ENCODE results near the gene KAZN. TPM values are rescaled to one million over a fixed set of nuclear protein-coding genes. Genes with fewer than 3 reads are reported as not detected.

KAZN gene
- total and polyA plus RNA-seq, 2 of the 8 experiments (the other 6 are each of a cell fraction or from before 2014, with no cell fraction given) = 3.7 to 11.8 TPM

DNA sequence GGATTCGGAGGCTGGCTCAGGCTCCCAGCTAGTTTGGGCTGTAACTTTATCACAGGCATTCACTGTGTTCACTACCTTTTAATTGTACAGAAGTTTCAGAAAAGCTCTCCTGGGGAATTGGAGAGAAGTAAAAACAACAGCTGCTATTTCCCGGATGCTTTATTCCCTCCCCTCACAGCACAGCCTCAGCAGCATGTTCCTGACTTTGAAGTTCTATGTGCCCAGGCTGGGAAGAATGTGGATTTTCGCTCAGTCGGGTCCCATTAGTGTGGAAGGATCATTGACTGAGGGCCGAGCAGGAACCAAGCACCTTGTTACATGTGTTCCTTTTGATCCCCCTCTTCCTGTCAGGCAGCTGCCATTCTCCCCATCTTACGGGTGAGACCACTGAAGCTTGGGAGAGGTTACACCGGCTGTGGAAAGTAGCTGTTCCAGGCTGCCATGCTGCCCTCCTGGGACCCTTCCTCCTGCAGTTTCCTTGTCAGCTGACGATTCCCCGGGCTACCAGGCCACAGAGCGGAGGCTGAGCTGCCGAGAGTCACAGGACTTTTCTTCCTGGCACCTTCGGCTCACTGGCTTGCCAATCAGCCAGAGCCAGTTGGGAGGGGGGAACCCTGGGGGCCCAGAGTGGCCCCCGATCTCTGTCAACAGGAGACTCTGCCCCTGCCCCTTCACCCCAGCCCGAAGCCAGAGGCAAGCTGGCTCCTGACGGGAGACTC lies 331.9 kb downstream of the KAZN start:
- CTCF ChIA-PET (ENCODE audit: partially characterized antibody) = interaction anchor here (1.6 to 2.1 kb wide), 2 partner anchors 15 to 97 kb away, joined by 6 to 9 read pairs; no protein-coding TSS in a partner anchor
- no peak overlapping the region for H3K14ac ChIP-seq (ENCODE audit: insufficient read length)
- no peak for TF ChIP-seq GTF2F1 (IDR thresholded peaks at IDR 0.05; ENCODE audit: borderline replicate concordance, low read depth, low read length)
- TF ChIP-seq GABPA (IDR thresholded peaks at IDR 0.05; ENCODE audit: borderline replicate concordance, insufficient read depth, low read length) = no peak
- TF ChIP-seq, protein P1, sequence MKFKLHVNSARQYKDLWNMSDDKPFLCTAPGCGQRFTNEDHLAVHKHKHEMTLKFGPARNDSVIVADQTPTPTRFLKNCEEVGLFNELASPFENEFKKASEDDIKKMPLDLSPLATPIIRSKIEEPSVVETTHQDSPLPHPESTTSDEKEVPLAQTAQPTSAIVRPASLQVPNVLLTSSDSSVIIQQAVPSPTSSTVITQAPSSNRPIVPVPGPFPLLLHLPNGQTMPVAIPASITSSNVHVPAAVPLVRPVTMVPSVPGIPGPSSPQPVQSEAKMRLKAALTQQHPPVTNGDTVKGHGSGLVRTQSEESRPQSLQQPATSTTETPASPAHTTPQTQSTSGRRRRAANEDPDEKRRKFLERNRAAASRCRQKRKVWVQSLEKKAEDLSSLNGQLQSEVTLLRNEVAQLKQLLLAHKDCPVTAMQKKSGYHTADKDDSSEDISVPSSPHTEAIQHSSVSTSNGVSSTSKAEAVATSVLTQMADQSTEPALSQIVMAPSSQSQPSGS (IDR thresholded peaks at IDR 0.05; ENCODE audit: low read length) = no peak
- no peak for TF ChIP-seq KDM5A (IDR thresholded peaks at IDR 0.05; ENCODE audit: low read length)
- TF ChIP-seq SP4 (IDR thresholded peaks at IDR 0.05; ENCODE audit: low read length) = no peak
- TF ChIP-seq RFX5 (IDR thresholded peaks at IDR 0.05; ENCODE audit: borderline replicate concordance, low read depth, low read length) = no peak
- TF ChIP-seq YY1 (IDR thresholded peaks at IDR 0.05; ENCODE audit: low read depth, low read length) = no peak
- TF ChIP-seq HDAC6 (IDR thresholded peaks at IDR 0.05; ENCODE audit: low read depth, low read length) = no peak
- no peak for TF ChIP-seq KDM1A (IDR thresholded peaks at IDR 0.05; ENCODE audit: borderline replicate concordance, low read length)
- TF ChIP-seq TAF1 (IDR thresholded peaks at IDR 0.05; ENCODE audit: low read depth, low read length) = no peak
- TF ChIP-seq, protein P2, sequence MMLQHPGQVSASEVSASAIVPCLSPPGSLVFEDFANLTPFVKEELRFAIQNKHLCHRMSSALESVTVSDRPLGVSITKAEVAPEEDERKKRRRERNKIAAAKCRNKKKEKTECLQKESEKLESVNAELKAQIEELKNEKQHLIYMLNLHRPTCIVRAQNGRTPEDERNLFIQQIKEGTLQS (IDR thresholded peaks at IDR 0.05; ENCODE audit: insufficient read depth, low read depth, low read length) = no peak

More for the DNA sequence above, 331.9 kb downstream of the KAZN start:
- no peak overlapping the region for H3K4me3 ChIP-seq (ENCODE audit: extremely low read depth in 1 of 4, insufficient read depth in 2 of 4, low read depth in 3 of 4, low read length in 4 of 4)
- 88% methylated on average over 15 of the region's 15 CpGs; no CpG with 5 or more reads in 1 of the 2 experiments for WGBS, 2 experiments (ENCODE audit: extremely low coverage in 1 of 2, insufficient coverage in 1 of 2, insufficient read length in 1 of 2, insufficient replicate concordance in 2 of 2, low coverage in 1 of 2, low lambda C conversion rate in 2 of 2, missing lambda C conversion rate in 1 of 2)
- peaks cover 0 to 4% (median 0%) of the 10 kb centered on the region in 4 experiments; a peak in 2 of 7 replicates for H3K4me1 ChIP-seq (replicated peaks in 1 of 4; ENCODE audit: control insufficient read depth in 3 of 4, insufficient read depth in 4 of 4, low read length in 3 of 4)
- H3K27ac ChIP-seq (ENCODE audit: low read depth, low read length) = no peak overlapping the region
- H2BK5ac ChIP-seq (ENCODE audit: low read depth, low read length) = no peak overlapping the region
- no peaks in the 10 kb centered on the region for H3K36me3 ChIP-seq (ENCODE audit: control insufficient read depth in 2 of 4, insufficient read depth in 4 of 4, low read length in 3 of 4)
- peaks cover 8 to 11% of the 10 kb centered on the region in 2 experiments for H4K20me1 ChIP-seq (replicated peaks in 1 of 2; ENCODE audit: control insufficient read depth in 1 of 2, insufficient read depth in 2 of 2, low read length in 2 of 2)
- H3K79me1 ChIP-seq (ENCODE audit: low read depth, low read length) = no peaks in the 10 kb centered on the region
- no peak overlapping the region for H3K4ac ChIP-seq (replicated peaks; ENCODE audit: insufficient read length, low read depth, low read length)
- H2BK12ac ChIP-seq (ENCODE audit: low read depth, low read length) = no peak overlapping the region
- no peak overlapping the region for H4K8ac ChIP-seq (ENCODE audit: extremely low read depth, insufficient read depth, low read length)
- no peak overlapping the region for H3K9ac ChIP-seq (replicated peaks in 1 of 4; ENCODE audit: extremely low read depth in 1 of 4, low read depth in 3 of 4, low read length in 3 of 4)
- no peaks in the 10 kb centered on the region; a peak in 1 of 4 replicates for H3K79me2 ChIP-seq (ENCODE audit: control insufficient read depth in 1 of 2, insufficient read depth in 2 of 2, low read length in 2 of 2)
- H4K91ac ChIP-seq (replicated peaks; ENCODE audit: insufficient read length, low read length) = no peak overlapping the region
- H2BK15ac ChIP-seq (ENCODE audit: low read length) = no peak overlapping the region
- H3K23ac ChIP-seq (ENCODE audit: insufficient read length) = no peak overlapping the region
- H2BK120ac ChIP-seq (replicated peaks; ENCODE audit: low read depth, low read length) = no peak overlapping the region
- no peak overlapping the region for H3K18ac ChIP-seq (ENCODE audit: extremely low read depth, low read length)
- POLR2A ChIA-PET (ENCODE audit: partially characterized antibody) = interaction anchor here (1.2 kb wide), 1 partner anchor 11 kb away, joined by 4 read pairs; no protein-coding TSS in a partner anchor
- no peak overlapping the region for H2AK5ac ChIP-seq (ENCODE audit: low read depth, low read length)
- no peak overlapping the region for H3K56ac ChIP-seq (replicated peaks; ENCODE audit: insufficient read length, low read depth, low read length)
- no peaks in the 10 kb centered on the region for H3K9me3 ChIP-seq (ENCODE audit: insufficient read depth in 2 of 2, low read depth in 1 of 2, low read length in 1 of 2)
- no peak overlapping the region for H2AFZ ChIP-seq (ENCODE audit: low read length)
- DNase-seq (ENCODE audit: low read depth in 1 of 2, low spot score in 2 of 2) = no peak
- no peak overlapping the region for H4K5ac ChIP-seq (ENCODE audit: insufficient read length, low read depth, low read length)
- peaks cover 4 to 18% (median 14%) of the 10 kb centered on the region in 4 experiments for H3K27me3 ChIP-seq (replicated peaks in 1 of 4; ENCODE audit: control insufficient read depth in 3 of 4, extremely low read depth in 1 of 4, insufficient read depth in 3 of 4, low read length in 3 of 4)
- H3K4me2 ChIP-seq (ENCODE audit: insufficient read depth in 1 of 2, low read depth in 2 of 2, low read length in 2 of 2) = no peak overlapping the region
- FAIRE-seq = no peak
- no peaks in the 10 kb centered on the region for H3K23me2 ChIP-seq (ENCODE audit: low read depth, low read length)
- H2BK20ac ChIP-seq (ENCODE audit: low read length) = no peak overlapping the region
